Measurements from ENCODE around the gene HYOU1.

DNA sequence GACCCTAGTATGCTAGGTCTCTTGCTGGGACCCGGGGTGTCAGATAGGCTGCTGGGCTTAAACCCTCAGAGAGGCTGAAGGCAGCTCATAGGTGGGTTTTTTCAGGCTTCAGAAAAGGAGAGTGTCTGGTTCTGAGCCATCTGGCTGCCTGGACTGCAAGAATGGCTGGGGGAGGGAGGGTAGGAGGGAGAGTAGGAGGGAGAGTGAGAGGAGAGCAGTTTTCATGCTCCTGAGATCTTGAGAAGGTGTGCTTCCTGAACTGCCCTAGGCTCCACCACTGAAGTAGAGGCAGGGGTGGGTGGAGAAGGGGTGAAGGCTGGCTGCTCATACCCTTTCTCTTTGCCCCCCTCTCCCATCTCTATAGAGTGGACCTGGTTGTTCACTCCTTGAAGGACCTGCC, 32.3 kb upstream of the HYOU1 start:
- no peak for TF ChIP-seq POLR2A (IDR thresholded peaks at IDR 0.05; ENCODE audit: low read depth)
- TF ChIP-seq, protein P1, sequence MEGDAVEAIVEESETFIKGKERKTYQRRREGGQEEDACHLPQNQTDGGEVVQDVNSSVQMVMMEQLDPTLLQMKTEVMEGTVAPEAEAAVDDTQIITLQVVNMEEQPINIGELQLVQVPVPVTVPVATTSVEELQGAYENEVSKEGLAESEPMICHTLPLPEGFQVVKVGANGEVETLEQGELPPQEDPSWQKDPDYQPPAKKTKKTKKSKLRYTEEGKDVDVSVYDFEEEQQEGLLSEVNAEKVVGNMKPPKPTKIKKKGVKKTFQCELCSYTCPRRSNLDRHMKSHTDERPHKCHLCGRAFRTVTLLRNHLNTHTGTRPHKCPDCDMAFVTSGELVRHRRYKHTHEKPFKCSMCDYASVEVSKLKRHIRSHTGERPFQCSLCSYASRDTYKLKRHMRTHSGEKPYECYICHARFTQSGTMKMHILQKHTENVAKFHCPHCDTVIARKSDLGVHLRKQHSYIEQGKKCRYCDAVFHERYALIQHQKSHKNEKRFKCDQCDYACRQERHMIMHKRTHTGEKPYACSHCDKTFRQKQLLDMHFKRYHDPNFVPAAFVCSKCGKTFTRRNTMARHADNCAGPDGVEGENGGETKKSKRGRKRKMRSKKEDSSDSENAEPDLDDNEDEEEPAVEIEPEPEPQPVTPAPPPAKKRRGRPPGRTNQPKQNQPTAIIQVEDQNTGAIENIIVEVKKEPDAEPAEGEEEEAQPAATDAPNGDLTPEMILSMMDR (IDR thresholded peaks at IDR 0.05): no peak
- TF ChIP-seq EP300 (IDR thresholded peaks at IDR 0.05): no peak
- no peak for TF ChIP-seq POLR2AphosphoS5 (IDR thresholded peaks at IDR 0.05)

Data from esophagus muscularis mucosa (tissue), 4 donors.